ENCODE data around the gene GPC3. TPM values are rescaled to one million over a fixed set of nuclear protein-coding genes. Genes with fewer than 3 reads are reported as not detected.
A peak's percentile ranks its signal among the peaks of the same experiment; 100 is the strongest.

GPC3 gene
- total RNA-seq, 1 experiment from 2014 or later: not detected

GRCh38 chrX:133674726-133675470 is 310.5 kb downstream of the GPC3 start:
- BruUV-seq (replicated peaks): no TSS peak

DNA sequence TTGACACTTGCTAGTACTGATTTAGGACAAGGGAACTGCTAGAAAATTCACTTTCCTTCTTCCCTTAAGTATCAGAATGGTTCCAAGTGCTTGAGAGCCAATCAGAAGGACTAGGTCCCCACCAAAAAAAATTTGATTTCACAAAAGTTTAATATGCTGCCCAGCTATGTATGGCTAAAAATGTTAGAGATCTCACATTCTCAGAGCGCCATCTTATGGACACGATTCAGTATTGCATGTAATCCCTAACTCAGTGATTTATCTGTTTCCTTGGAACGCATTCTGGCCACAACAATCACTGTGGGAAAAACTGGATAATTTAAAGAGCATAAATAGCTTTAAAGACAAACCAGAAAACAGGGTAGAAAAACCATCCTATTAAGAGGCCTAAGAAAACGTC is 315.0 kb downstream of the GPC3 start:
- H3K27me3 ChIP-seq (ENCODE audit: insufficient read depth, low read depth): no peaks in the 10 kb centered on the region

More at GRCh38 chrX:133674726-133675470, 310.5 kb downstream of the GPC3 start:
- peak; percentile 48 to 90 for DNase-seq
- Histone ChIP-seq H3K36me3 (ENCODE audit: low read depth) (no peaks in the 10 kb centered on the region), H4K20me1 (ENCODE audit: insufficient read depth) (no peaks in the 10 kb centered on the region), H3K79me2 (ENCODE audit: low read depth) (no peaks in the 10 kb centered on the region), H3K27ac (peak overlapping the region; percentile 53), H3K27me3 (ENCODE audit: insufficient read depth, low read depth) (no peaks in the 10 kb centered on the region), H3K9me2 (ENCODE audit: insufficient read depth) (no peaks in the 10 kb centered on the region), H3K9me3 (ENCODE audit: insufficient read depth, low read depth) (no peaks in the 10 kb centered on the region), H3K4me3 (no peak overlapping the region), H3F3A (ENCODE audit: insufficient read depth, low read depth) (peaks cover 9% of the 10 kb centered on the region; the same call in 1 of the 2 replicates), H2AFZ (peak overlapping the region; percentile 56; the same call in 1 of the 2 replicates), H3K4me1 (replicated peaks; ENCODE audit: insufficient read depth) (peaks cover 34% of the 10 kb centered on the region), H3K4me2 (peak overlapping the region; percentile 50)
- no peak for TF ChIP-seq EZH2 (IDR thresholded peaks at IDR 0.05; ENCODE audit: low read depth)
- TF ChIP-seq, protein P1, sequence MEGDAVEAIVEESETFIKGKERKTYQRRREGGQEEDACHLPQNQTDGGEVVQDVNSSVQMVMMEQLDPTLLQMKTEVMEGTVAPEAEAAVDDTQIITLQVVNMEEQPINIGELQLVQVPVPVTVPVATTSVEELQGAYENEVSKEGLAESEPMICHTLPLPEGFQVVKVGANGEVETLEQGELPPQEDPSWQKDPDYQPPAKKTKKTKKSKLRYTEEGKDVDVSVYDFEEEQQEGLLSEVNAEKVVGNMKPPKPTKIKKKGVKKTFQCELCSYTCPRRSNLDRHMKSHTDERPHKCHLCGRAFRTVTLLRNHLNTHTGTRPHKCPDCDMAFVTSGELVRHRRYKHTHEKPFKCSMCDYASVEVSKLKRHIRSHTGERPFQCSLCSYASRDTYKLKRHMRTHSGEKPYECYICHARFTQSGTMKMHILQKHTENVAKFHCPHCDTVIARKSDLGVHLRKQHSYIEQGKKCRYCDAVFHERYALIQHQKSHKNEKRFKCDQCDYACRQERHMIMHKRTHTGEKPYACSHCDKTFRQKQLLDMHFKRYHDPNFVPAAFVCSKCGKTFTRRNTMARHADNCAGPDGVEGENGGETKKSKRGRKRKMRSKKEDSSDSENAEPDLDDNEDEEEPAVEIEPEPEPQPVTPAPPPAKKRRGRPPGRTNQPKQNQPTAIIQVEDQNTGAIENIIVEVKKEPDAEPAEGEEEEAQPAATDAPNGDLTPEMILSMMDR (conservative IDR thresholded peaks at IDR 0.05): no peak
- CTCF ChIA-PET: no interaction called here
- intact Hi-C loops (cut with micrococcal nuclease; ENCODE audit: unreplicated experiment): loop anchor here (5.0 to 10.0 kb wide), 9 partner anchors 88 to 1843 kb away; no protein-coding TSS in a partner anchor
- POLR2A ChIA-PET (ENCODE audit: unreplicated experiment): no interaction called here

DNA sequence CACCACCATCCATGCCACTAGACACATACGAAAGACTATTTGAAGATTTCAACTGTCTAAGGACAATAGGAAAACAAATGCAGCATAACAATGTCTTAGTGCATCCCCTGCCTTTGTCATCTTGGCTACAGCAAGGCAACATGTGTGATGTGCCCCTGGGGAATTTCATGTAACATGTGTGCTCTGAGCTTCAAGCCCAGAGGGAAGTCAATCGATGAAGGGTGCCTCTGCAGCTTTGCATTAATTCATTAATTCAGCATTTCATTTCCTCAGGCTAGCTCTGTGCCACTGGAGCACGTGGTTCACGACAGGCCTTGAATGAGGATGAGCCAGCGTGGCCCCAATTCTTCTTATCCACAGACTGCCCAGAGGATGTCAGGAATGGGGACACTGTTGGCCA is 316.2 kb downstream of the GPC3 start:
- H2AFZ ChIP-seq: no peak overlapping the region
- BruUV-seq (replicated peaks): no TSS peak
- ChIA-PET CTCF (interaction anchor here (0.6 to 1.2 kb wide), 2 partner anchors 34 to 125 kb away, joined by 3 to 9 read pairs; no protein-coding TSS in a partner anchor), POLR2A (ENCODE audit: unreplicated experiment) (no interaction called here)
- H3K27me3 ChIP-seq (ENCODE audit: insufficient read depth, low read depth): no peaks in the 10 kb centered on the region
- no peaks in the 10 kb centered on the region for H3K79me2 ChIP-seq (ENCODE audit: low read depth)
- TF ChIP-seq EZH2 (IDR thresholded peaks at IDR 0.05; ENCODE audit: low read depth): no peak
- TF ChIP-seq, protein P1 (conservative IDR thresholded peaks at IDR 0.05): no peak
- no peaks in the 10 kb centered on the region for H3K9me2 ChIP-seq (ENCODE audit: insufficient read depth)
- H3K4me1 ChIP-seq (replicated peaks; ENCODE audit: insufficient read depth): peaks cover 11% of the 10 kb centered on the region
- H3K4me3 ChIP-seq: no peak overlapping the region
- H3K4me2 ChIP-seq: no peak overlapping the region
- no peaks in the 10 kb centered on the region for H3F3A ChIP-seq (ENCODE audit: insufficient read depth, low read depth)
- H3K9me3 ChIP-seq (ENCODE audit: insufficient read depth, low read depth): no peaks in the 10 kb centered on the region
- H3K36me3 ChIP-seq (ENCODE audit: low read depth): no peaks in the 10 kb centered on the region
- intact Hi-C loops (cut with micrococcal nuclease; ENCODE audit: unreplicated experiment): loop anchor here (10.0 kb wide), 2 partner anchors 254 to 1454 kb away; partner anchors contain the start of genes GPC4 and RAP2C
- H3K27ac ChIP-seq: no peak overlapping the region
- H4K20me1 ChIP-seq (ENCODE audit: insufficient read depth): no peaks in the 10 kb centered on the region
- DNase-seq: no peak

More for the DNA sequence above, 315.0 kb downstream of the GPC3 start:
- Histone ChIP-seq H3F3A (ENCODE audit: insufficient read depth, low read depth) (peaks cover 6% of the 10 kb centered on the region; the same call in 1 of the 2 replicates), H3K36me3 (ENCODE audit: low read depth) (no peaks in the 10 kb centered on the region), H2AFZ (no peak overlapping the region), H3K4me1 (replicated peaks; ENCODE audit: insufficient read depth) (peaks cover 22% of the 10 kb centered on the region), H3K79me2 (ENCODE audit: low read depth) (no peaks in the 10 kb centered on the region), H3K9me2 (ENCODE audit: insufficient read depth) (no peaks in the 10 kb centered on the region), H3K4me3 (no peak overlapping the region), H4K20me1 (ENCODE audit: insufficient read depth) (no peaks in the 10 kb centered on the region), H3K27ac (no peak overlapping the region), H3K4me2 (no peak overlapping the region), H3K9me3 (ENCODE audit: insufficient read depth, low read depth) (no peaks in the 10 kb centered on the region)
- BruUV-seq (replicated peaks): no TSS peak
- POLR2A ChIA-PET (ENCODE audit: unreplicated experiment): interaction anchor here (0.6 to 0.7 kb wide), 2 partner anchors 351 to 936 kb away, joined by 4 to 6 read pairs; no protein-coding TSS in a partner anchor
- CTCF ChIA-PET: interaction anchor here (0.6 to 1.3 kb wide), 6 partner anchors 126 to 427 kb away, joined by 3 to 8 read pairs (median 4); no protein-coding TSS in a partner anchor
- TF ChIP-seq, protein P1 (conservative IDR thresholded peaks at IDR 0.05): peak; percentile 92
- no peak for TF ChIP-seq EZH2 (IDR thresholded peaks at IDR 0.05; ENCODE audit: low read depth)
- intact Hi-C loops (cut with micrococcal nuclease; ENCODE audit: unreplicated experiment): loop anchor here (1.0 to 10.0 kb wide), 13 partner anchors 83 to 1838 kb away; no protein-coding TSS in a partner anchor
- DNase-seq: peak in 1 of 2 experiments; percentile 13
